B cell (primary cell): Measurements from ENCODE around the gene APEX1. TPM values are rescaled to one million over a fixed set of nuclear protein-coding genes. Genes with fewer than 3 reads are reported as not detected.

ENCODE experiments used
- ATAC-seq: fragments of 200-7000 bp; cut with Tn5 transposase; one replicate; pipeline ENCODE4 v1.10.0; 2021; ENCODE audit warnings: low read depth, mild to moderate bottlenecking, moderate number of reproducible peaks, moderate library complexity
- CTCF ChIA-PET: fragments of 350-600 bp; sonication (Branson Sonifier 250); formaldehyde crosslinking; loops from one replicate; lab custom pipeline; 2021; ENCODE audit warnings: antibody characterized with exemption, inconsistent platforms; lab: Charles Lee
- POLR2A ChIA-PET: fragments of 350-600 bp; sonication (Branson Sonifier 250); formaldehyde crosslinking; loops from one replicate; lab custom pipeline; 2021; ENCODE audit warnings: antibody characterized with exemption; lab: Charles Lee
- DNase-seq: peaks from one replicate; pipeline ENCODE4 v3.0.0; 2013
- H2AFZ ChIP-seq: 2 replicates; pipeline ENCODE4 v1.6.1; 2012; ENCODE audit warnings: mild to moderate bottlenecking, low read depth, low read length; ENCODE audit not compliant: insufficient read depth, poor library complexity, severe bottlenecking
- H3K27ac ChIP-seq, 2 donors: 1 replicate in 1 of 2; 2 replicates in 1 of 2; pipeline ENCODE4 v1.5.1; 2012 to 2013; ENCODE audit warnings: low read length in 2 of 2, mild to moderate bottlenecking in 2 of 2, moderate library complexity in 1 of 2
- H3K27me3 ChIP-seq, 4 experiments: fragments of 200-600 bp in 1 of 4; sonication (generic) in 1 of 4; replicated peaks in 1 of 4; 1 replicate in 2 of 4; 2 replicates in 2 of 4; pipeline versions ENCODE4 v1.6.1 to v1.7.0; 2013 to 2016; ENCODE audit warnings: low read length in 3 of 4, mild to moderate bottlenecking in 2 of 4, mixed read lengths in 1 of 4, moderate library complexity in 1 of 4; ENCODE audit not compliant: insufficient read depth in 4 of 4, control insufficient read depth in 3 of 4; ENCODE audit errors: control extremely low read depth in 1 of 4
- H3K36me3 ChIP-seq, 2 experiments: replicated peaks in 1 of 2; 1 replicate in 1 of 2; 2 replicates in 1 of 2; pipeline versions ENCODE4 v1.6.1 to v1.7.1; 2013; ENCODE audit warnings: low read length in 1 of 2; ENCODE audit not compliant: insufficient read depth in 2 of 2, control insufficient read depth in 1 of 2; ENCODE audit errors: control extremely low read depth in 1 of 2, extremely low read depth in 1 of 2
- H3K4me1 ChIP-seq, 2 donors: fragments of 200-600 bp in 1 of 2; sonication (generic) in 1 of 2; 1 replicate in 1 of 2; 2 replicates in 1 of 2; pipeline versions ENCODE4 v1.5.1 to v1.6.1; 2013 to 2017; ENCODE audit warnings: low read length in 2 of 2; ENCODE audit not compliant: control insufficient read depth in 2 of 2, insufficient read depth in 2 of 2
- H3K4me2 ChIP-seq: replicated peaks from 2 replicates; pipeline ENCODE3; 2012; ENCODE audit warnings: mild to moderate bottlenecking, low read depth, low read length; ENCODE audit not compliant: poor library complexity, severe bottlenecking
- H3K4me3 ChIP-seq, 5 experiments: fragments of 200-600 bp in 1 of 5; sonication (generic) in 1 of 5; 1 replicate in 3 of 5; 2 replicates in 2 of 5; pipeline versions ENCODE4 v1.5.1 to v1.7.0; 2011 to 2016; ENCODE audit warnings: low read length in 4 of 5, mild to moderate bottlenecking in 4 of 5, low read depth in 2 of 5, control low read depth in 1 of 5, moderate library complexity in 1 of 5; ENCODE audit not compliant: insufficient read depth in 1 of 5; ENCODE audit errors: control extremely low read depth in 1 of 5, extremely low read depth in 1 of 5
- H3K79me2 ChIP-seq: fragments of 200-600 bp; sonication (generic); one replicate; pipeline ENCODE4 v1.6.0; 2016; ENCODE audit warnings: low read length; ENCODE audit not compliant: control insufficient read depth, insufficient read depth
- H3K9ac ChIP-seq: fragments of 200-600 bp; sonication (generic); 2 replicates; pipeline ENCODE4 v1.6.1; 2017; ENCODE audit warnings: mild to moderate bottlenecking, low read length, moderate library complexity
- H3K9me3 ChIP-seq, 3 donors: one replicate each; pipeline versions ENCODE4 v1.6.1 to v1.7.1; 2013; ENCODE audit warnings: low read length in 2 of 3; ENCODE audit not compliant: control insufficient read depth in 2 of 3, insufficient read depth in 1 of 3; ENCODE audit errors: control extremely low read depth in 1 of 3
- H4K20me1 ChIP-seq: 2 replicates; pipeline ENCODE4 v1.6.0; 2012; ENCODE audit warnings: mild to moderate bottlenecking, low read length; ENCODE audit not compliant: insufficient read depth, control insufficient read depth, poor library complexity, severe bottlenecking
- H3K27ac Mint-ChIP-seq: one replicate; pipeline ENCODE4 v1.8.0; 2021; ENCODE audit warnings: mixed read lengths
- H3K27me3 Mint-ChIP-seq: one replicate; pipeline ENCODE4 v1.8.0; 2021; ENCODE audit warnings: mixed read lengths
- H3K4me1 Mint-ChIP-seq: one replicate; pipeline ENCODE4 v1.8.0; 2021; ENCODE audit warnings: mixed read lengths
- H3K4me3 Mint-ChIP-seq: one replicate; pipeline ENCODE4 v1.8.0; 2021; ENCODE audit warnings: mixed read lengths
- H3K9me3 Mint-ChIP-seq: one replicate; pipeline ENCODE4 v1.8.0; 2022; ENCODE audit warnings: mixed read lengths; ENCODE audit not compliant: insufficient read depth
- CTCF ChIP-seq: fragments of 200-600 bp; IDR thresholded peaks from one replicate; pipeline ENCODE4 v1.8.0; 2022; ENCODE audit warnings: antibody characterized with exemption, mild to moderate bottlenecking
- EZH2 ChIP-seq: IDR thresholded peaks from 2 replicates; pipeline ENCODE4 v1.6.1; 2012; ENCODE audit warnings: borderline replicate concordance, low read depth, mild to moderate bottlenecking, moderate library complexity, low read length; ENCODE audit not compliant: insufficient read depth, poor library complexity, severe bottlenecking
- WGBS: methylation state at CpG from one replicate; pipeline ENCODE4 v1.1.5; 2013; ENCODE audit warnings: missing lambda C conversion rate; ENCODE audit not compliant: insufficient coverage; 5-methylcytosine and 5-hydroxymethylcytosine counted together
- intact Hi-C: fragments of 100-400 bp; cut with micrococcal nuclease; formaldehyde crosslinking; loops from one replicate; pipeline ENCODE4 v1.10.0; 2022
- polyA plus RNA-seq: library from polyadenylated mRNA; depleted of rRNA; stranded (reverse); fragments of >200 nt; gene quantifications from 2 replicates; pipeline ENCODE4 v1.2.3, GENCODE V29; 2012
- total RNA-seq, 2 donors: library from RNA; stranded (reverse); fragments of 120-200 nt in 1 of 2; gene quantifications; 1 replicate in 1 of 2; 2 replicates in 1 of 2; pipeline versions ENCODE4 v1.2.3 to v1.2.4, GENCODE V29; 2013 to 2022

The APEX1 gene
- total and polyA plus RNA-seq, 2 donors (not counting 1 experiment from before 2014, with no cell fraction given), result 103 to 169 TPM

DNA sequence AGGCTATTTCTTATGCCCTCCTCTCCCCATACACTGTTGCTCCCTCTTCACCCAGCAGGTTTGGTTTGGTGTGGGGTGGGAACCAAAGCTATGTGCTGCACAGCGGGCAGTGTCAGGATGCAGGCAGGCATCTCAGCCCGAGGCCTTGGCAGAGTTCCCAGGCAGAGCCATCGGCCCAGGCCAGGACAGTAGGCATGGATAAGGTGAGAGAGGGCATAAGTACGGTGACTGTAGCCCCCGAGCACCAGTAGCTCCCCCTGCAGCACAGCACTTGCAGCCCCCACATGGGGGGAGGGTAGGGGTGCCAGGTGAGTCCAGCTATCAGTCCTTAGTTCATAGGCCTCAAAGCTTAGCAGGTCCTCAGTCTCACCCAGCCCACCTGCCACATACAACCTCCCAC is 26.2 kb upstream of the APEX1 start:
- DNase-seq (no peak), ATAC-seq (no peak)
- peaks cover 10% of the 10 kb centered on the region for H3K79me2 ChIP-seq
- H4K20me1 ChIP-seq, result no peaks in the 10 kb centered on the region
- peak overlapping the region in 1 of 5 experiments; percentile 46 for H3K4me3 ChIP-seq
- peak overlapping the region; percentile 71 for H3K4me2 ChIP-seq
- TF ChIP-seq EZH2 (no peak), CTCF (no peak)
- no peaks in the 10 kb centered on the region for H3K27me3 ChIP-seq
- CTCF ChIA-PET, result interaction anchor here (0.6 to 3.6 kb wide), 5 partner anchors 13 to 542 kb away, joined by 3 to 24 read pairs (median 4); no protein-coding TSS in a partner anchor
- H2AFZ ChIP-seq, result peak overlapping the region; percentile 74
- H3K9ac ChIP-seq, result peak overlapping the region; percentile 46
- Mint-ChIP-seq H3K27ac (peak overlapping the region; percentile 98), H3K4me3 (peak overlapping the region; percentile 83), H3K9me3 (no peaks in the 10 kb centered on the region), H3K27me3 (no peaks in the 10 kb centered on the region), H3K4me1 (peaks cover 58% of the 10 kb centered on the region)
- no peaks in the 10 kb centered on the region for H3K36me3 ChIP-seq
- H3K9me3 ChIP-seq, result peaks cover 0 to 11% (median 0%) of the 10 kb centered on the region in 3 donors
- 6% methylated on average over 3 of the region's 5 CpGs for WGBS
- H3K4me1 ChIP-seq, result peaks cover 41 to 49% of the 10 kb centered on the region in 2 donors
- POLR2A ChIA-PET, result no interaction called here
- H3K27ac ChIP-seq, result peak overlapping the region; percentile 89
- intact Hi-C loops, result no loop called here

GRCh38 chr14:20429801-20430669 is 25.0 kb upstream of the APEX1 start:
- peak overlapping the region; percentile 89 for H3K27ac ChIP-seq
- ATAC-seq (no peak), DNase-seq (no peak)
- peaks cover 0 to 11% (median 0%) of the 10 kb centered on the region in 3 donors for H3K9me3 ChIP-seq
- peak overlapping the region; percentile 71 for H3K4me2 ChIP-seq
- H3K36me3 ChIP-seq, result no peaks in the 10 kb centered on the region
- peaks cover 41 to 48% of the 10 kb centered on the region in 2 donors for H3K4me1 ChIP-seq
- peak overlapping the region; percentile 35 for H3K9ac ChIP-seq
- H3K27me3 Mint-ChIP-seq, result no peaks in the 10 kb centered on the region
- H3K27ac Mint-ChIP-seq, result peak overlapping the region; percentile 98
- 72% methylated on average over 28 of the region's 30 CpGs for WGBS
- H3K4me3 ChIP-seq, result peak overlapping the region in 1 of 5 experiments; percentile 46
- peak overlapping the region; percentile 56 for H3K4me3 Mint-ChIP-seq
- H3K27me3 ChIP-seq, result no peaks in the 10 kb centered on the region
- CTCF ChIA-PET, result interaction anchor here (3.6 kb wide), 1 partner anchor 14 kb away, joined by 24 read pairs; no protein-coding TSS in a partner anchor
- peaks cover 10% of the 10 kb centered on the region for H3K79me2 ChIP-seq
- POLR2A ChIA-PET, result no interaction called here
- H3K9me3 Mint-ChIP-seq, result no peaks in the 10 kb centered on the region
- H4K20me1 ChIP-seq, result no peaks in the 10 kb centered on the region
- TF ChIP-seq CTCF (no peak), EZH2 (no peak)
- peak overlapping the region; percentile 74 for H2AFZ ChIP-seq
- intact Hi-C loops, result no loop called here
- H3K4me1 Mint-ChIP-seq, result peaks cover 52% of the 10 kb centered on the region
